NCI-H748 treated with DMSO at 0.1 percent for 48 hours (cell line): ENCODE measurements around the gene RAP1A.
"Not testable (repeated sequence)": the region's sequence is repeated elsewhere in the genome, so short reads cannot be mapped to it uniquely, and the experiment has no call there.

Experiments used
- DNase-seq: peaks from one replicate; lab custom pipeline; 2025; lab: John Stamatoyannopoulos, UW

RAP1A gene

DNA sequence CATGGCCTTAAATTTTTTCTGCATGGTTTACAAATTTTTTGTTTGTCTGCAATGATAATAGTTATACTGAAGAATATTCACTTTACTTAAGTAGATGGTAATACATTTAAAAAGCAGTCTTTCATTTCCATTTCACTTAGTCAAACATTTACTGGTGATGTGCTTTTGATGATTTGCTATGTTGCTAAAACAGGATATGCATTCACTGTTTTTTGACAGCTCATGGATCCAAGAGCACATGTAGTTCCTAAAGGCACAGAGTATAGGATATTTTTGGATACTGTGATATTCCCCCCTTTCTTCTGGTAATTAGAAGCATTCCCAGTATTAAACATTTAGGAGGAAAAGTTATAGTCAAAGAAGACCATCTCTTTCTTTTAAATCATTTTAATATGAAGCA is 45.9 kb downstream of the RAP1A start:
- DNase-seq: no peak

DNA sequence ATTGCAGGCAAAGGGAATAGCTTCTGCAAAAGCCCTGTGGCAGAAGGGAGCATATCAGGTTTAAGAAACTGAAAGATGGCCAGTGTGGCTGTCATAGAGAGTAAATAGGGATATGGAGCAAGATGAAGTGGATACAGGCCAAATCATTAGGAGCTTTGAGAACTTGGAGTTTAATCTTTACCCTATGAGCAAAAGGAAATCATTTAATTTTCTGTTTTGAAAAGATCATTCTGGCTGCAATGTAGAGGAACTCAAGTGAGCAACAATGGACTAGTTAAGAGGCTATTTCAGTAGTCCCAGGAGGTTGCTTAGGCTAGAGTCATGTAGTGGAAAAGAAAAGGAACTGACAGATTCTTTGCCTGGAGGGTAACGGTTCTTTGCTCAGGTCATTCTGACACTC is 47.2 kb downstream of the RAP1A start:
- no peak for DNase-seq

DNA sequence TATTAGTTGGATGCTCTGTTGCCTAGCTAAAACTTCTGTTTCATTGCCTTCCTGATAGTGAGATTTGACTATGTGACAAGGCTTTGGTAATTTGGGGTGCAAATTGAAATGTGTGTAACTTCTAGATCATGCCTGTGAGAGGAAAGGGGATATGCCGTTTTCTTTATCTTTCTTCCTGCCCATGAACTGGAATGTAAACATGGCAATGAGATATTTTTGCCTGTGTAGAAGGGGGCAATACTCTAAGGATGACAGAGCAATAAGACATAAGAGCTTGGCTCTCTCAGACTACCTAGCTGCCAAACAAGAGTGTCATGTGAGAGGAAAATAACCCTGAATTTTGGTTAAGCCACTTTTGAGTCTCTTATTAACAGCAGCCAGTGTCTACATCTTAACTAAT is 49.7 kb downstream of the RAP1A start:
- no peak for DNase-seq

DNA sequence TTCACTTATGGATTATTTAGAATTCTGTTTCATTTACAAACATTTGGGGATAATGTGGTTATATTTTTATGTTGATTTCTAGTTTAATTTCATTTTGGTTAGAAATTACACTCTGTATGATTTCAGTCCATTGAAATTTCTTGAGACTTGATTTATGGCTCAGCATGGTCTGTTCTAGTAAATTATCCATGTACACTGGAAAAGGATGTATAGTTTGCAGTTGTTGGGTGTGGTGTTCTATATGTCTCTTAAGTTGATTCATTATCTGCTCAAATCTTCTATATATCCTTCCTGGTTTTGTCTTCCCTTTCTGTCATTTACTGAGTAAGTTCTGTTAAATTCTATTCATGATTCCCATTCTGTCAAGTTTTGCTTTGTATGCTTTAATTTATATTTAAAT is 52.3 kb downstream of the RAP1A start:
- DNase-seq: no peak

DNA sequence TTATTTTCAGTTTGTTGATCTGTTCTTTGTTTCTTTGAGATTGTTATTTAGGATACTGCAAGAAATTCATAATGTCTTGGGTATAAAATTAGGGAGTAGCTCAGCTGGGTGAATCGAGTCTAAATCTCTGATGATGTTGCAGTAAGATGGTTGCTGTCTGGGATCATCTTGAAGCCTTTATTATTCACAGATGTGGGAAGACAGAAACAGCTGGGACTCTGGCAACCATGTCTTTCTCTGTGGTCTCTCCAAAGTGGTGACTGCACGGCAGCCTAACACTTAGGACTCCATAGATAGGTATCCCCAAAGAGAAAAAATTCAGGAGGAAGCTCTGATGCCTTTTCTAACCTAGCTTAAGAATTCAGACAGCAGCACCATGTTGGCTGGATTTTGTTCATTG is 52.7 kb downstream of the RAP1A start:
- no peak for DNase-seq

DNA sequence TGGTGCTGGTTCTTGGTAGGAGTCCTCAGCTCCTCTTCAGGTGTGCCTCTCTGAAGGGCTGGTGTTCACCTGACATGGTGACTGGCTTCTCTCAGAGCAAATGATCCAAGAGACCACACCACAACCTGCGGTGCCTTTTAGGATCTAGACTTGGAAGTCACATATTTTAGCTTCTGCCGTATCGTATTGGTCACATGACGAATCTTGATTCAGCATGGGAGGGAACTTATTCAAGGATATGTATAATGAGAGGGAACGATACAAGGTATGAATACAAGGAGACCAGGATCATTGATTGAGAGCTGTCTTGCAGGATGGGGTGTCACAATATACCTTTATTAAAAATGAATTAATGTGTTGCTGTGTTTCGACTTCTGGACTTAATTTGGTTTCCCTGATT is 58.0 kb downstream of the RAP1A start:
- no peak for DNase-seq

DNA sequence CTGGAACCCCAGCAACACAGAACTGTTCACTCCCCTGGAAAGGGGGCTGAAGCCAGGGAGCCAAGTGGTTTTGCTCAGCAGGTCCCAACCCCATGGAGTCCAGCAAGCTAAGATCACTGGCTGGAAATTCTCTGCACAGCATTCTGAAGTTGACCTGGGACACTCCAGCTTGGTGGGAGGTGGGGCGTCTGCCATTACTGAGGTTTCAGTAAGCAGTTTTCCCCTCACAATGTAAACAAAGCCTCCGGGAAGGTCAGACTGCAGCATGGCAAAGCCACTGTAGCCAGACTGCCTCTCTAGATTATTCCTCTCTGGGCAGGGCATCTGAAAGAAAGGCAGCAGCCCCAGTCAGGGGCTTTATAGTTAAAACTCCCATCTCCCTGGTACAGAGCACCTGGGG is 60.0 kb downstream of the RAP1A start:
- DNase-seq: no peak

DNA sequence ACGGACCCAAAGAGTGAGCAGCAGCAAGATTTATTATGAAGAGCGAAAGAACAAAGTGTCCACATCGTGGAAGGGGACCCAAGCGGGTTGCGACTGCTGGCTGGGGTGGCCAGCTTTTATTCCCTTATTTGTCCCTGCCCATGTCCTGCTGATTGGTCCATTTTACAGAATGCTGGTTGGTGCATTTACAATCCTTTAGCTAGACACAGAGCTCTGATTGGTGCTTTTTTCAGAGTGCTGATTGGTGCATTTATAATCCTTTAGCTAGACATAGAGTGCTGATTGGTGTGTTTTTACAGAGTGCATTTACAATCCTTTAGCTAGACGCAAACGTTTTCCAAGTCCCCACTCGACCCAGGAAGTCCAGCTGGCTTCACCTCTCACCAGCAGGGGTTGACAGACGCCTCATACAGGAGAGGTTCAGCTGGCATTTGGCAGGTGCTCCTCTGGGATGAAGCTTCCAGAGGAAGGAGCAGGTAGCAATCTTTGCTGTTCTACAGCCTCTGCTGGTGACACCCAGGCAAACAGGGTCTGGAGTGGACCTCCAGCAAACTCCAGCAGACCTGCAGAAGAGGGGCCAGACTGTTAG is 60.7 kb downstream of the RAP1A start:
- not testable (repeated sequence) for DNase-seq

DNA sequence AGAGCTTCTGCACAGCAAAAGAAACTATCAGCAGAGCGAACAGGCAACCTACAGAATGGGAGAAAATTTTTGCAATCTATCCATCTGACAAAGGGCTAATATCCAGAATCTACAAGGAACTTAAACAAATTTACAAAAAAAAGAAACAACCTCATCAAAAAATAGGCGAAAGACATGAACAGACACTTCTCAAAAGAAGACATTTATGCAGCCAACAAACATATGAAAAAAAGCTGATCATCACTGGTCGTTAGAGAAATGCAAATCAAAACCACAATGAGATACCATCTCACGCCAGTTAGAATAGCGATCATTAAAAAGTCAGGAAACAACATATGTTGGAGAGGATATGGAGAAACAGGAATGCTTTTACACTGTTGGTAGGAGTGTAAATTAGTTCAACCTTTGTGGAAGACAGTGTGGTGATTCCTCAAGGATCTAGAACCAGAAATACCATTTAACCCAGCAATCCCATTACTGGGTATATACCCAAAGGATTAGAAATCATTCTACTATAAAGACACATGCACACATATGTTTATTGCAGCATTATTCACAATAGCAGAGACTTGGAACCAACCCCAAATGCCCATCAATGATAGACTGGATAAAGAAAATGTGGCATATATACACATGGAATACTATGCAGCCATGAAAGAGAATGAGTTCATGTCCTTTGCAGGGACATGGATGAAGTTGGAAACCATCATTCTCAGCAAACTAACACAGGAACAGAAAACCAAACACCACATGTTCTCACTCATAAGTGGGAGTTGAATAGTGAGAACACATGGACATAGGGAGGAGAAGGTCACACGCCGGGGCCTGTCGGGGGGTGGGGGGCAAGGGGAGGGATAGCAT is 65.9 kb downstream of the RAP1A start:
- DNase-seq: not testable (repeated sequence)

DNA sequence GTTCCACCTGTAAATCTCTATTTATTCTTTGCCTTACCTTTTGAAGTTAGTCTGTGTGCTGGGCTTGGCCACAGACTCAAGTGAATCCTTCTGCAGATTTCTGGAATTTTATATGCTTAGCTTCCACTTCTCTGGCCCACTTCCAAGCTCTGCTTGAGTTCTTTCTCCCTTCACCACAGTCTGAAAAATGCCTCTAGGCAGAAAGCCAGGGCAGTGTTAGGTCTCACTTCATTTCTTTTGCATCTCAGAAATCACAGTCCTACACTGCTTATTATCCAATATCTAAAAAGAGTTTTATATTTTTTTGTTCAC is 70.7 kb downstream of the RAP1A start:
- no peak for DNase-seq

DNA sequence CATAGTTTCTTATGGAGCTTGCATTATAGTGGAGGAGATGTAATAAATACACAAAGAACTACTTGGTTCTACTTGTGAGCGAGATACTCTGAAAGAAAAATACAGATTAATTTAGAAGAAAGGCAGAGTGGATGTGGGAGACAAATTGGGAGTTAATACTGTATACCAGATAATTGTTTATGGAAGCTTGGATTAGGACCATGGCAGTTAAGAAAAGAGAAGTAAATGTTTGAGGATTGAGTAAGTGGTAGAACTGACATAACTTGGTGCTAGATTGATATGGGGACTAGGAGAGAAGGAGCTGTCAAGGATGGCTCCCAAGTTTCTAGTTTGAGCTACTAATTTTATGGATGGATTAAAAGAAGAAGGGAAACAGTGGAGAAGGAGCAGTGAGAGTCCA is 72.3 kb downstream of the RAP1A start:
- DNase-seq: no peak

DNA sequence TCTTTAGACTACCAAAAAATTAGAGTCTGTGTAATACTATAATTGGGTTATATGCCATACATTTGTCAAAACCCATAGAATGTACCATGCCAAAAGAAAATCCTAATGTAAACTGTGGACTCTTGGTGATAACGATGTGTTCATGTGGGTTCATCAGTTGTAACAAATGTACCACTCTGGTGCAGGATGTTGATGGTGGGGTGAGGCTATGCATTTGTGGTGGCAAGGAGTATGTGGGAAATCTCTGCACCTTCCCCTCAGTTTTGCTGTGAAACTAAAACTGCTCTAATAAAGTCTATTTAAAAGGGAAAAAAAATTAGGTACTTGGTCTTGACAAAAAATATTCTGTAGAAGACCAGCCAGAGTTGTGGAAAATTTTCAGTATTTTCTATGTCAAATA is 76.2 kb downstream of the RAP1A start:
- DNase-seq: no peak

DNA sequence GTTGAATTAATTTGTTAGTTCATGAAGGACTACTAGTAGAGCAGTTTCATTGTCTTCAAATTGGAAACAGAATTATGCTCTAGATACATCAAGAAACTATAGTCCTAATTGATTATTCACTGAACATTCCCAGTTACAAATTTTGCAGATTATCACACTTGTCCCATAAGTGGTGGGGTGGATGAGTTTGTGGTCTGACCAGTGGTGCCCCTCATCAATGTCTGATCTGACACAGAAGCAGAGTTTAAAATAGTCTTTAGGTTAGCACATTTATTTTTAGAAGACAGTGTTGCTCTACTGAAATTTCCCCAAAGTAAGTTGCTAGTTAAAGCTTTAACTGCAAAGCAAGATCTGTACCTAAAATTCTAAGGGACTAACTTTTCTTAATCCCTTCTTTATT is 76.7 kb downstream of the RAP1A start:
- DNase-seq: no peak

DNA sequence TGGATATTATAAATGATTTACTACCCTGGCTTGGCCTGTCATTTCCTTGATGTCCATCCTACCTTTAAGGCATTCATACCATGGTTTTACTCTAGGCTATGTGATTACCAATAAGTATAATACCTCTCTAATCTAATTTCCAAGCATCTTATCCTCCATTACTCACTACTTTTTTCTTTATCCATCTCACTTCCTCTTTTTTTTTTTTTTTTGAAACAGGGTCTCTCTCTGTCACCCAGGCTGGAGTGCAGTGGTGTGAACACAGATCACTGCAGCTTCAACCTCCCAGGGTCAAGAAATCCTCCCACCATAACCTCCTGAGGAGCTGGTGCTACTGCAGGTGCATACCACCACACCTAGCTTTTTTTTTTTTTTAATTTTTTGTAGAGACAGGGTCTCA is 79.7 kb downstream of the RAP1A start:
- no peak for DNase-seq

DNA sequence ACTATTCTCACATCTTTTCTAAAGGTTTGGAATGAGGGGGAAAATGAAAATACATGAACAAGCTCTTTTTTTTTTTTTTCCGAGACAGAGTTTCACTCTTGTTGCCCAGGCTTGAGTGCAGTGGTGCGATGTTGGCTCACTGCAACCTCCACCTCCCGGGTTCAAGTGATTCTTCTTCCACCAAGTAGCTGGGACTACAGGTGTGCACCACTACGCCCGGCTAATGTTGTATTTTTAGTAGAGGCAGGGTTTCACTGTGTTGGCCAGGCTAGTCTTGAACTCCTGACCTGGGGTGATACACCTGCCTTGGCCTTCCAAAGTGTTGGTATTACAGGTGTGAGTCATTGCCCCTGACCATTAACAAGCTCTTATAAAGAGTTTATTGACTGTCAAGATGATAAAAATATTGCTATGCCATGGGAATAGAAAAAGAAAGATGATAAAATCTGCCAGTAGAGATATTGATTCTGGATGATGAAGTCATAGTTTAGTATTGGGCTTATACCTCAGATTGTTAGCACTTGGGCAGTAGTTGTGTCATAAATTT is 83.0 kb downstream of the RAP1A start:
- DNase-seq: no peak

DNA sequence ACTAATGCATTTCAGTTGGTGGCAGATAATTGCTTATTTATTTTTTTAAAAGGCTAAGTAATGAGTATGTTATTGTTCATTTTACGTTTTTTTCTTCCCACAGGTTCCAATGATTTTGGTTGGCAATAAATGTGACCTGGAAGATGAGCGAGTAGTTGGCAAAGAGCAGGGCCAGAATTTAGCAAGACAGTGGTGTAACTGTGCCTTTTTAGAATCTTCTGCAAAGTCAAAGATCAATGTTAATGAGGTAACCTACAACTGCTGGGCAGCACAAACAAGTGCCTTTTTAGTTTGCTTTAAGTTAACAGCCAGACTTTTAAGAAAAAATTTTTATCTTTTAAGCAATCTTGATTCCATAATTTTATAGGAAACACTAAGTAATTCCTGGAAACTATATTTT is 84.7 kb downstream of the RAP1A start:
- DNase-seq: no peak

DNA sequence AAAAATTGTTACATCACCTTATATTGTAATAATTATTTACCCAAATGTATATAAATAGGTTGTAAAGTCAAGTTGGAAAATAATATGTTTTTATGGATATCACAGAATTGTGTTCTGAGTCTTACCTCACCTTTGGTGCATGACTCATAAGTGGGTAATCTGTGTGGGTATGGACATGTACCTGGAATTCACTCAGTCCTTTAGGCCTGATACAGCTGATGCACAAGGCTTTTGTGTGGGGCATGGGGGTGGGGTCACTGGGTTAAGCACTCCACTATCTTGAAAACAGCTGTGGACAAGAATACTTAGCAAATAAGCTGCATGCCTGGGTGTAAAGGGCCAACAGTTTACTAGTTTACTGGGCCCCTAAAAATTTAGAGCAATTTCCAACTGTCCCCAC is 85.2 kb downstream of the RAP1A start:
- DNase-seq: no peak

DNA sequence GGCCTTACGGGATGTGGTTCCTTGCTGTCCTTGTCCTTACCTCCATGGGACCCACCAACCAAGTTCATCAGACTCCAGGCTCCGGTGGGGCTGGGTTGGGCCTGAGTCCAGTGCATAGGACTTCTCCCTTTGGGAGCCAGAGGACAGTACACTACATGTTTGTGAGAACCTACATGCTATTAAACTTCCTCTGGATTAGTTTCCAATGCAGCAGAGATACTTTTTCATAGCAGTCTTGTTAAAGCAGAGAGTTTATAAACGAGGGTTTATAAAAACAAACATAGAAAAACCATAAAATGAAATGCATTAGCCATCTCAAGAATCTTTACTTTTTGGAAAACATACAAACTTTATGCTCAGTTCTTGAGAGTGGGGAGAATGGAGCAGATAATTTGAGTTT is 86.3 kb downstream of the RAP1A start:
- DNase-seq: no peak

DNA sequence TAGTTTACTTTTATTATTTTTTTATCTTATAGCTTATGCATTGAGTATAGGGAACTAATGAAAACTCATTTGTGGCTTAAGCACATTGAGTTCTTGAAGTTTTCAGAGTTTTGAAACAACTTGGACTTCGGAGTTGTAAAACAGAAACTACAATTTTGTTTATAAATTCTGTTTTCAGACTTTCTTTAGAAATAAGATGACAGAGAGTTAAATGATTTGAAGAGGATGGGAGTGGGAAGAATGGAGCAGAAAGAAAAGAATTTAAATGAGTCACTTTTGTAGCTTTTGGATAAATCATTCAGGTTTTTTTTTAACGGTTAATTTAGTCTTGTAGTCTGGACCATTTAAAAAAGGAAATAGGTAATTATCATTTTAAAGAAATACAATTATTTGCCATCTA is 87.3 kb downstream of the RAP1A start:
- no peak for DNase-seq

DNA sequence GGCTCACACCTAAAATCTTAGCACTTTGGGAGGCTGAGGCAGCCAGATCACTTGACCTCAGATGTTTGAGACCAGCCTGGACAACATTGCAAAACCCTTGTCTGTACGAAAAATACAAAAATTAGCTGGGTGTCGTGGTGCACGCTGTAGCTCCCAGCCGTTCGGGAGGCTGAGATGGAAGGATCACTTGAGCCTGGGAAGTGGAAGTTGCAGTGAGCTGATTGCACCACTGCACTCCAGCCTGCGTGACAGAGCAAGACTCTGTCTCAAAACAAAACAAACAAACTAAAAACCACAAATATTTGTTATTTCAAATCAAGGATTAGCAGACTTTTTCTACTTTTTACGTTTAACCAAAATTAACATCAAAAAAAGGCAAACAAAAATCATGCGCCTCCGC is 88.3 kb downstream of the RAP1A start:
- no peak for DNase-seq

DNA sequence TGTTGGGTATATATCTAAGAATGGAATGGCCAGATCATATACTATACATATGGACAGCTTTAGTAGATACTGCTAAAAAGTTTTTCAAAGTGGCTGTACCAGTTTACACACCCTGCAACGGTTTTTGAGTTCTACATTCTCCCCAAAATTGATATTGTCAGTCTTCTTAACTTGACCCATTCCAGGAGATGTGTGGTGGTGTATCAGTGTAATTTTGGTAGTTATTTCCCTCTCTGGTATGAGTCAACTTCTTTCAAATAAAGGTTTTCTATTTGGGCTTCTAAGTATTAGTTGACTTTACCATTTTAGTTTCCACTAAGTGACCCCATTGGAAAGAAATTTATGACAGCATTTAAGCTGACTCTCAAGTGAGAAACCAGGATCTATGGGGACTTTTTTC is 90.4 kb downstream of the RAP1A start:
- DNase-seq: no peak

DNA sequence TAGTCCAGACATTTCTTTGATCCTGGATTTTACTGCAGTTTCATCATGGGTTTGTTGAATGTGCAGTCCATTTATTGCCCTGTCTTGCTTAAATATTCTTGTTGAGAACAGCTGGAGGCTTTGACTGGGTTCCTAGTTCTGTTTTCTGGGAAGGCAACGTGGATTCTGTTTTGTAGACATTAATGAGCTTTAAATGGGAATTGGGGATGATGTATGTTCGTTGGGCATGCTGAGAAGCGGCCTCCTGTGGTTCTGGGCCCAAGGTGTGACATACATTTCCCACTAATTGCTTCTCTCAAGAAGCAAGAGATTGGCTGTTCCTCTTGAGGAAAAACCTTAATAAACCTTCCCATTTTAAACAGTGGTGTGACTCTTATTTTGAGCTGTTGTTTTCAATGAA is 96.7 kb downstream of the RAP1A start:
- no peak for DNase-seq

DNA sequence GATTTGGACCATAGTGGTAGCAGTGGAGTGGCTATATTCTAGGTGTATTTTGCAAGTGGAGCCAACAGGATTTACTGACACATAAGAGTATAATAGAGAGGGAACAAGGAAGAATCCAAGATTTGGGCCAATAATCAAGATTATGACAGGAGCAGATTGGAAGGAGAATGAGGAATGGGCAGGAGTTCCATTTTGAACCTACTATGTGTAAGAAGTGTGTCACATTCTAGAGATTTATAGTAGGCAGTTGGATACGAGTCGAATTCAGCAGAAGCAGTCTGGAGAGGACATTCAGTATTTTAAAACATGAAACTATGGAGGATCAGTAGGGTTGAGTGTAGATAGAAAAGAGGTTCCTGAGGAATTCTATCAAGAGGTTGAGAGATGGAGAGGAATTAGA is 97.9 kb downstream of the RAP1A start:
- no peak for DNase-seq

DNA sequence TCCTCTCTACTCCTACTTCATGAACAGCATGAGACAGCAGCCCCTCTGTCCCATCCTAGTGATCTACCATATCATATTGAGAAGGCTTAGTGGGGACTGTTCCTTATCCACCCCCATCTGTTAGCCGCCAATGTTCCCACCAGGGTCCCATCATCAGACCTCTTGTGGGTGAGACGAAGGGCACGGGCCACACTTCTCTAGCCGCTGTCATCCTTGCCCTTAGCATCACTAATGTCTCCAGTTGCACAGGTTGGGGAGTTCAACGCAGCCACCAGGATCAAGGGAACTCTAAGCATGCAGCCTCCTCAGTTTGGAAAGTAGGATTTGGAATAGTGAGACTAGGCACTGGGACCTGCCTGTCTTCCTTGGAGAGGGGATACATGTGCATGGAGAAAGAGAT is 99.5 kb downstream of the RAP1A start:
- no peak for DNase-seq
